Stimulated activated CD8-positive, alpha-beta memory T cell treated with anti-CD3 and anti-CD28 coated beads, Interleukin-15, amount 100 ng/mL, for 1 hour (primary cell): ENCODE results near the gene FAM117B.
"Not testable (repeated sequence)": the region's sequence is repeated elsewhere in the genome, so short reads cannot be mapped to it uniquely, and the experiment has no call there.

Experiments
- DNase-seq: peaks from one replicate; pipeline ENCODE4 v3.0.0-alpha.2; 2020; ENCODE audit warnings: low read depth

Gene FAM117B

DNA sequence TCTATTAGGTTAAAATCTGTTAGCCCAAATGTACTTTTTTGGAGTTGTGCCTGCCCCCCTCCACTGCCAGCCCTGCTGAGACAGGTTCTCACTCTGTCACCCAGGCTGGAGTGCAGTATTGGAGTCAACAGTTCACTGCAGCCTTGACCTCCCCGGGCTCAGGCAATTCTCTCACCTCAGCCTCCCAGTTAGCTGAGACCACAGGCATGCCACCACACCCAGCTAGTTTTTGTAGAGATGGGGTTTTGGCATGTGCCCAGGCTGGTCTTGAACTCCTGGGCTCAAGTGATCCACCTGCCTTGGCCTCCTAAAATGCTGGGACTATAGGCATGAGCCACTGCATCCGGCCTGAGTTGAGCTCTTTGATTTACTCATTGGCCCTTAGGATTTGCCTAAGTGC lies 126.1 kb downstream of the FAM117B start:
- DNase-seq = no peak

DNA sequence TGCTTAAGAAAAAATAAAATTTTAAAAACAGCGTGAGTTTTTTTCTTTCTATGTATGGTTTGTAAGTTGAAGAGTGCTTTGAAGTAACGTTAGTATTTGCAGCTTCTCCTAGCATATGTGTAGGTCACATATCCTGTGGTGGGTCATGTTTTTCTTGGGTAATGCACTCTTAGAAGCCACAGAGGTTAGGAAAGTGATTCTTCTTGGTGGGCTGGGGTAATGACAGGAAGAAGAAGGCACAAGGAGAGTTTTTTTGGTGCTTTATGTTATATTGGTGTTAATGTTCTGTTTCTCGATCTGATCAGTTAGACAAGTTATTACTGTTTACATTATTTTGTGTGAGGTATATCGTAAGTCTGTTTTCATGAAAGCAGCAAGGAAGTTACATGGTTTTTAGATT lies 127.8 kb downstream of the FAM117B start:
- DNase-seq = no peak

DNA sequence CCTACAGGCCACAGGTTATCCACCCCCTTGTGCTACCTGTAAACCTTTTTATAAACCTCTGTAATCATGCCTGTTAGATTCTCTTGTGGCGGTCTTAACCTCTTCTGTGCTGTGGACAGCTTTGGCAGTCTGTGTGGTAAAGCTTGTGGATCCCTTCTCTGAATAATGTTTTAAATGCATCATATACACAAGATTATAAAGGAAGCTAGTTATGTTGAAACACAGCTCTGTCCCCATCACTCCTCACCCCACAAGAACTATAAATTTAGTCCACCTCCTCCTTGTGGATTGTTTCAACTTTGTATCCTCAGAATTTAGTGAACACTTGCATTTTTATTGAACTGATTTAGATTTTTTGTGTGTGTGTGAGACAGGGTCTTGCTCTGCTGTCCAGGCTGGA lies 129.1 kb downstream of the FAM117B start:
- DNase-seq = no peak

DNA sequence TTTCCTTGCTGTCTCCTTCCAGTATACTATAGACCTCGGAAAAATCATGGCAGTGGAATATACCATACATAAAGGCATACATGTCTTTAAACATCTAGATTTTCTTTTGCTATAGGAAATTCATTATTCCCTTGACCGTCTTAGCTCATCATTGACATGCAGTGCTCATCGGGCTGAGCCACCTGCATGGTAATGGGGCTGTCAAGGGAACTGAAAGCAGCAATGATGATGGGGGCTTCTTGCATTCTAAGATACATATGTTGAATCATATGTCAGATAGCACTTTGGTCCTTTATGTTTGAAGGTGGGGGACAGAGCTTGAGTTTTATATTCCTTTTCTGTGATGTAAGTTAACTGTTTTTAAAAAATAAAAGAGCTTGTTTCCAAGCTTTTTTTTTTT lies 130.2 kb downstream of the FAM117B start:
- no peak for DNase-seq

DNA sequence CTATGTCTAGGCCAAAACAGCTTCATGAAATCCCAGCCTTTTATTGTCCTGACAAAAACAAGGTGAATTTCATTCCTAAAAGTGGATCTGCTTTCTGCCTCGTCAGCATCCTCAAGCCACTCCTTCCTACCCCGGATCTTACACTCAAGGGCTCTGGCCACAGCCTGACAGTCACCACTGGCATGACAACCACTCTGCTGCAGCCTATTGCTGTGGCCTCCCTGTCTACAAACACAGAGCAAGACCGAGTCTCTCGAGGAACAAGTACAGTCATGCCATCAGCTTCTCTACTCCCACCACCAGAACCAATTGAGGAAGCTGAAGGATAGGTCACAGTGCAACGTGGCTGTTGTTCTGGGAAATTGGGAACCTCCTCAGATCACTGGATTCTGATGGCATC lies 130.7 kb downstream of the FAM117B start:
- no peak for DNase-seq

DNA sequence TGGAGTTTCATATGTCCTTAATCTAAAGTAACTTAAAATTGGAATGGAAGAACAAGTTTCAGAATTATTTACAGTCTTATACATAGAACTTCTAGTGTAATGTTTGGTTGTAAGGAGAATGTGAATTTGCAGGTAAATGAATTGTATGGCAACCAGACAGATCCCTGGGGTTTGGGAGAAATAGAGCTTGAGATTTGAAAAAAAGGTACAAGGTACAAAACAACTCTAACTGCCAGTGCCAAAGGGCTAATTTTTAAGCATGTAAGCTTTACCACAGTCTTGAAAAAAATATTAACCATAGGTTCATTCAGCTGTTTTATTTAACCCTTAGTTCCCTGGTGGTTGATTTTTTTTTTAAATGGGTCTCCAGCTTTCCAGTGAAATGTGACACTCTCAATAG lies 133.5 kb downstream of the FAM117B start:
- DNase-seq = no peak

DNA sequence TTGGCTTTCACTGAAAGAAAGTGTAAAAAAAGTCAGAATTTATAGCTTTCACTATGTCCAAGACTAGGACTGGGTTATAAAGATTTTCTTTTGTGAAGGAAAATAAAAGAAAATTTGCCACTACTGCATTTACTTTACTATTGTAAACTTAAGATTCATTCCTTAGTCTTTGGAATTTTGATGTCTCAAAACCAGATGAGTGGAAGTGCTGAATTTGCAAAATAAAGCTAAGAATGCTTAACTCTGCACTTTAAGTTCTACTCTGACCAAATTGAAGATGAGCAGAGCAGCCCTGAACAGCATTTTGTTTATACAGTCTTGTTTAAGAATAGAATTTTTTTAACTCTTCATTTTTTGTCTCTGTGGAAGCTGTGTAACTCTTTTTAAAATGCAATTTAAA lies 134.4 kb downstream of the FAM117B start:
- no peak for DNase-seq

DNA sequence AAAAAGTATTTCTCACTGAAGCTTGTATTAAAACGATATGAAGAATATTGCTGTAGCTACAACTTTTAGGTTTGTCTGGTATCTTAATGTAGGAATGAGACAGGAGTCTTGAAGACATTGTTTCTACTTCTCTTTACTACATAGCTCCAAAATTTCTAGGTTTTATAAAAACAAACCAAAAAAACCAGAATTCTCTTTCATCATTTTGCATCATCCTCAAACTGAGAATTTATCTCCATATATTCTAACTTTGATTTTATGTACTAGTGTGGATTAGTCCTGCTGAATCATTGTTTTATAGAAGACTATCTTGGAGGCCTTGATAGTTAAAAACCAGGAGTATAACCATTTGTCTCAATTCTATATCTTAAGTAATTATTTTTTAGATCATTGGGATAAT lies 136.6 kb downstream of the FAM117B start:
- no peak for DNase-seq

DNA sequence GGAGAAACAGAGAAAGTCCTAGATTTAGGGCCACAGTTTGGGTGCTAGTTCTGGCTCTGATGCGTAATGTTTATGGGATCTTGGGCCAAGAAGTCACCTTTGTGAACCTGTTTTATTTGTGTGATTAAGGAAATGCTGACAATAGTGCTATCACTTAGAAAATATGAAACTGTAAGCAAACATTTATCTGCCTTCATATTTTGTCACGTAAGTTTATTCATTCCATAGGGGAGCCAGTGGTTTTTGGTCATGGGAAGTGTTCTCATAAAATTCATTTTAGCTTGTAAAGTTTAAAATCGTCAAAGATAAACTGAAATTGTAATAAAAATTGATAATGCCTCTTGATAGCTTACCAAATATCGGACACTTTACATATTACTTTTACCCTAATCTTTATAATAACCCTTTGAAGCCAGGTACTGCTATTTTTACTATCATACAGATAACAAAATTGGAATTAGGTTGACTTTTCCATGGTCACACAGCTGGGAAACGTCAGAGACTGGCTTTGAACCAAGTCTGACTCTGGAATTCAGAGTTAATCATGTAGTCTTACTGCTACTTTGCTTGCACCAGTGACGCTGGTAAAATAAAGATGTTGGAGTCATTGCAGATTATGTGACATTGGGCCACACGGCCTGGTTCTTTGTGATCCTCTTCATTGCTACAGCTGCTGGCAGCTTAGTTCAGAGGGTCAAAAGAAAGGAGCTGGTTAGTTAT lies 137.1 kb downstream of the FAM117B start:
- DNase-seq = no peak

DNA sequence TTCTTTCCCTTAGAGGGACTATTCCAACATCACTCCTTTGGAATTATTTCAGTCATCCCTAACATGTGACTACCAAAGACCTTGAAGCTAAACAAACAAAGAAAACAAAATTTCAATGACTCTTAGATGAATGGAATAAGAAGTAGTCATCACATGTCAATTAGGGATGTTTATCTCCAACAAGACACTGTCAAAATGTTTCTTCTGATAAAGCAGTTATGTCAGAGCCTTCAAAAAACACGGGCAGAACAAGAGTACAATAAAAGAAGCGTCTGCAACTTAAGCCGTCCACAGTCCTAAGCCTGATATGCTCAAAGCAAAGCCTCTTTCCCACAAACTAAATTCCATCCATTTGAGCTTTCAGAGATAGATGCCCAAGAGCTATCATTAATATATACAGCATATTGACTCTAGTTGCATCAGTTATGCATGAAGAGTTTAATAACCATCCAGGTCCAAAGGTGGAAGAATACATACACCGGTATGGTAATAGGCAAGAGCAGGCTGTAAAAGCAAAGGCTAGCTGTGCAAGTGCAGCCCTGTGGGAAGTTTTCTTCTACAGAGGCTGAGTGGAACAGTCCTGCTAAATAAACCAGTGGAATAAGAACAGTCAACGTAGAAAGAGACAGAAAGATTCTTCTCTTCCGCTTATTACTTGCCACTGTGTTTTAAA lies 138.7 kb downstream of the FAM117B start:
- DNase-seq = no peak

DNA sequence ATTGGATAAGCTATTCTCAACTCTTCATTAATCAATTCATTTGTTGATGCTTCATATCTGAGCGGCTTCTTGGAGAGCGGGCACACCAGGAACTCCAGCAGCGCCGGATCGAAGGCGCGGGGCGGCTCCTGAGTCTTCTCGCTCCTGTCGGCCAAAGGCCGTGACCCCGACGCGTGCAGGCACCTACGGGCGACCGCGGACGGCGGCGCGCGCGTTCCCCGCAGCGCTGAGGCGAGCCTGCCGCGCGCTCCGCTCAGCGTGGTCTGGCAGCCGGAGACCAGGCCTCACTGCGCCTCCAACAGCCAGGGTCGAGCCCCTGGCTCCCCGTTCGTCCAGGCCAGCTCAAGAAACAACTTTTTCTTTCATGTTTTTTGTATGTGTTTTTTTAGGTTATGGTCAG lies 139.3 kb downstream of the FAM117B start:
- DNase-seq = no peak

DNA sequence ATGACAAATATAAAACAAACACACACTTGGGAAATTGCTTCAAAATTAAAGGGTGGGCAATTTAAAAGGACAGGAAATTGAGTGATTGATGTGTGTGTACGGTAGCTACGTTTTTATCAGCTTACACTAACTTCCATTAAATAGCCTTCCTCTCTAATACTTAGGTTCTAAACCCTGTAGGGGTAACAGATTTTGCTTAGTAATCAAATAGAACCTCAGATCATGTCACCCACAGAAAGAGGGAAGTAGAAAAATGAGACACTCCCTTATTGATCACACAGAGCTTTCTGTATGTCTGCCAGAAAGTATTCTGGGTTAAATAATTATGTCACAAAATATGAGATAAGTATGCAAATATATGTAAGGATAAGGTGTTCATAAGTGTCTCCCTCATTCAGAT lies 143.4 kb downstream of the FAM117B start:
- DNase-seq = no peak

DNA sequence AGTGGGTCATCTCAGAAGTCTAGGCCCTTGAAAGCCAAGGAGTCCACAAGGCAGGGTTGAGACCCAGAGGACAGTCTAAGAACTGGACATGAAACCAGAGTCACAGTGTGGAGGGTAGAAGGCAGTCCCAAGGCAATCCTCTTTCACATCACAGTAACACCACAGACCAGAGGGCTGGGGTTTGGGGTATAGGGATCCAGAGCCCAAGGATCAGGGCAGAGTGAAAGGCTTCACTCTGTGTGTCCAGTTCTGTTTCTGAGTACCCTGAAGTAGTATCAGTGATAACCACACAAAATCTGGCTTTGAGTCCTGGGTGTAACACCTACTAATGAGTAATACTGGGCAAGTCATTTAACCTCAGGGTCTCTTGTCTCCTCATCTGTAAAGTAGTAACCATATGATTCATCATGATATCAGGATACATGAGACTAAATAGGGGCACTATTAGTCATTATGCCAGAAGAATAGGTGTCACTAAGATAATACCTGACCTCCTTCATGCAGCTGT lies 145.8 kb downstream of the FAM117B start:
- no peak for DNase-seq

DNA sequence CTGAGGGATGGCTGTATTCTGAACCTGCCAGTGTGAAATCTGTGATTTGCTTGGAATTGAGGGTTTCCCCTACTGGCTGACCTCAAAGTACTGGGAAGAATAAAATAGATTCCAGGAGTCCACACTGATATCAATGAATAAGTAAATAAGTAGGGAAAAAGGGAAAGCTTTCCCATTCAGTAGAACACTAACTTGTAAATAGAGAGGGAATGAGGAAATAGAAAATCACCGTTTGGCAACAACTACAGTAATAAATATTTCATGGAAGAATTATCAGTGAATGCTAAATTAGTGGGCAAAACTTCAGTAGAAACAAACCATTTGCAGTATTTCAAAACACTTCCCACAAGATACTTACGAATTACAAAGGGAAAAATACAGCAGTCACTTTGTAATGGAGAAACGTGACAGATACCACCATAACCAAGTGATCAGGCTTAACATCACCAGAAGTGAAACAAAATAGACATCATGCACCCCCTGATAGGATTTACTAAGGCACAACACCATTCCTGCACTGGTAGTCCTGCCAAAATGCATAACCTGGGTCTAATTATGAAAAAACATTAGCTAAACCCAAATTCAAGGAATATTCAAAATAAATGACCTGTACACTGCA lies 148.3 kb downstream of the FAM117B start:
- DNase-seq = no peak

DNA sequence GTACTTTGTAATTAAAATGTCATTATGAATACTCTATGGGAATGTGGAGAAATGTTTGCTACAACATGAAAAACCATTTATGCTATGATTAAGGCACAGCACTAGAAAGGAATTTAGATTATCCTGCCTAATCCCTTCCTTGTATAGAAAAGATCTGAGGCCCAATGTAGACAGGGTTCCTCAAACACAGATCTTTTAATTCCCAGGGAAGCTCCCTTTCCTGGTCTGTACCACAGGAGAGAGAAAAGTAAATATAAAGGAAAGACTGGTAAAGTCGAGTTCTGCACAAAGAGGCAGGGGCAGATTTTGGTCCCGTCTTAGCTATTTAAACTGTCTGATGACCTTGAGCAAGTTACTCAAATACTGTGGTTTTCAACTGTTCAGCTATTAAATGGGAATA lies 152.1 kb downstream of the FAM117B start:
- DNase-seq = no peak

DNA sequence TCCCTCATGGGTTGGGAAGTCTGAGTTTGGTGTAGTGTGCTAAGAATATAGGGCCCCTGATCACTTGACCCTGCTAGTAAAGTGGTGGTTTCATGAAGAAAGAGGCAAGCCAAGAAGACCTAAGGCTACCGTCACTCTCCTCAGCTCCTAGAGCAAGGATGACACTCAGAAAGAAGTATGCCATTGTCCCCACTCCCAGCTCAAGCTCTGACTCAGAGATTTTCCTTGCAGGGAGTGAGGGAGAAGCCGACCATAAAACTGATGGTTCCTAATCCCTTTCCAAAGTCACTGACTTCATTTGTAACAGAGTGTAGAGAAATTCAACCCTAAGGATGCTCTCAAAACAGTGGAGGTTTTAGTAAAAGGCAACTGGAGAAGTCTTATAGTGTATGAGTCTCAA lies 155.9 kb downstream of the FAM117B start:
- no peak for DNase-seq

DNA sequence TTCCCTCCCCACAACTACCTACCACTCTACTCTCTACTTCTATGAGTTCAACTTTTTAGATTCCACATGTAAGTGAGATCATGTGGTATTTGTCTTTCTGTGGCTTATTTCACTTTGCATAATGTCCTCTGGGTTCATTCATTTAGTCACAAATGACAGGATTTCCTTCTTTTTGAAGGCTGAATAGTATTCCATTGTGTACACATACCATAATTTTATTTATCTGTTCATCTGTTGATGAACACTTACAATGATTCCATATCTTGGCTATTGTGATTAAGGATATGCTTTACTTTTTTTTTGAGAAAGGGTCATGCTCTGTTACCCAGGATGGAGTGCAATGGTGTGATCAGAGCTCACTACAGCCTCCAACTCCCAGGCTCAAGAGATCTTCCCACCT lies 163.2 kb downstream of the FAM117B start:
- DNase-seq = no peak

DNA sequence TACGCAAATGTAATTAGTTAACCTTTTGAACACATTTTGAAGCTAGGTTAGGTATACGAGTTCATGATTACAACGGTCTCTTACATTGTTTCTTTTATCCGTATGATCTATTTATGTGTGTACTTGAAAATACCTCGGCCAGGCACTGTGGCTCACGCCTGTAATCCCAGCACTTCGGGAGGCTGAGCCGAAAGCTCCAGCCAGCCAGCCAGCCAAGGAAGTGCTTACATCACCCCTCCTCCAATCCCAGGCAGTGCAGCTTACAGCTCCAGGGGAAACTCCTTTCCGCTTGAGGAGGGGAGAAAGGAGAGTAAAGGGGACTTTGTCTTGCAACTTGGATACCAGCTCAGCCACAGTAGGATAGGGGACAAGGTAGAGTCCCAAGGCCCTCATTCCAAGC lies 171.1 kb downstream of the FAM117B start:
- not testable (repeated sequence) for DNase-seq

DNA sequence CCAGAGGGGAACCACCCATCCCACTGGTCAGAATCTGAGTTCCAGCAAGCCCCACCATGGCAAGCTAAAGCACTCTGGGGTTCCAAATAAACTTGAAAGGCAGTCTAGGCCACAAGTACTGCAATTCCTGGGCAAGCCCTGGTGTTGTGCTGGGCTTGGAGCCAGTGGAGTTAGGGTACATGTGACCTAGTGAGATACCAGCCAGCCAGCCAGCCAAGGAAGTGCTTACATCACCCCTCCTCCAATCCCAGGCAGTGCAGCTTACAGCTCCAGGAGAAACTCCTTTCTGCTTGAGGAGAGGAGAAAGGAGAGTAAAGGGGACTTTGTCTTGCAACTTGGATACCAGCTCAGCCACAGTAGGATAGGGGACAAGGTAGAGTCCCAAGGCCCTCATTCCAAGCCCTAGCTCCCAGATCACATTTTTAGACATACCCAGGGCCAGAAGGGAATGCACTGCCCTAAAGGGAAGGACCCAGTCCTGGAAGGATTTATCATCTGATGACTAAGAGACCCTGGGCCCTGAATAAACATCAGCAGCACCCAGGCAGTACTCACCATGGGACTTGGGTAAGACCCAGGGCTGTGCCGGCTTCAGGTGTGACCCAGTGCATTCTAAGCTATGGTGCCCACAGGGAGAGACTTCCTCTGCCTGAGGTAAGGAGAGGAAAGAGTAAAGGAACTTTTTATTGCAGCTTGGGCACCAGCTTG lies 172.8 kb downstream of the FAM117B start:
- DNase-seq = not testable (repeated sequence)

DNA sequence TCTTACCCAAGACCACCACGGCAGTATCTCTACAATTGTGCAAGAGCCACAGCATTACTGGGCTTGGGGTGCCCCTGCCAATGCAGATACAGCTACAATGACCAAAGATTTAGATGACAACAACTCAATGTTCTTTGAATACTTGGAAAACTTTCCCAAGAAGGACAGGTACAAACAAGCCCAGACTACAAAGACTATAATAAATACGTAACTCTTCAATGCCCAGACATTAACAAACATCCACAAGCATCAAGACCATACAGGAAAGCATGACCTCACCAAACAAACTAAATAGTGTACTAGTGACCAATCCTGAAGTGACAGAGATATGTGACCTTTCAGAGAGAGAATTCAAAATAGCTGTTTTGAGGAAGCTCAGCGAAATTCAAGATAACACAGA lies 174.0 kb downstream of the FAM117B start:
- DNase-seq = no peak

DNA sequence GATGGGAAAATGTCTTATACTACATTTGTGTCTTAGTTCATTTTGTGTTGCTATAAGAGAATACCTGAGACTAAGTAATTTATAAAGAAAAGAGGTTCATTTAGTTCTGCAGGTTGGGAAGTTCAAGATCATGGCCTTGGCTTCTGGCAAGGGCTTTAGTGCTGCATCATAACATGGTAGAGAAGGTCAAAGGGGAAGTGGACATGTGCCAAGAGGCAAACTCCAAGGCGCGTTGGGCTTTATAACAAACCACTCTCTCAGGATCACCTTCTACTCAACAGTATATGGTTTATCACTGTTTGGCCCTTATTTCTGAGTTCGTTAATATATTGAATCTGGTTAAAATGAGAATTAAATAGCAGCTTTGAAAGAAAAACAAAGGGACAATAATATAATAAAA lies 178.6 kb downstream of the FAM117B start:
- no peak for DNase-seq

DNA sequence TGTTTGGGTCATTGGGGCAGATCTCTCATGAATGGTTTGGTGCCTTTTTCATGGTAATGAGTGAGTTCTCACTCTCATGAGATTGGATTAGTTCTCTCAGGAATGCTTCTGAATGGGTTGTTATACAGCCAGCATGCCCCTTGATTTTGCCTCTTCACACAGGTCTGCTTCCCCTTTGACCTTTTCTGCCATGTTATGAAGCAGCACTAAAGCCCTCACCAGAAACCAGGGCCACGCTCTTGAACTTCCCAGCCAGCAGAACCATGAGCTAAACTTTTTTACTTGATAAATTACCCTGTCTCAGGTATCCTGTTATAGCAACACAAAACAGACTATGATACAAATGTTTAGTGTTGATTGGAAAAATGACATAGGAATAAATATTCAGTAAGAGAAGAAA lies 179.5 kb downstream of the FAM117B start:
- DNase-seq = no peak
